ENCODE measurements around the gene GPNMB. TPM values are rescaled to one million over a fixed set of nuclear protein-coding genes. Genes with fewer than 3 reads are reported as not detected.

The GPNMB gene
- total RNA-seq, 4 donors from 2014 or later: 12.1 to 37.8 (median 25.6) TPM

DNA sequence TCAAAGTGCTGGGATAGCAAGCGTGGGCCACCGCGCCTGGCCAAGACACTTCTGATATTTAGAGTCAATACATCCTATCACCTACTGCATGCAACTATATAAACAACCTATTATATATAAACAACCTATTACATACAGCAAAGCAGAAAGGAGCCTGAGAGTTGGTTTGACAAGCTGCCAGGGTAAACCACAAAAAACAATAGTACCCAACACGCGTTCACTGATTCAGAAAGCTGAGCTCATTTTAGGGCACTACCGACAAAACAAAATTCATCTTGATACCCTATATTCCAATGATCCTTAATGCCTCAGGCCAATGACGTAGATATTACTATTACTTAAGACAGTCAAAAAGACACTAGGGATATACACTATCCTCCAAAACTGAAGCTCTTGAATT lies 68.8 kb downstream of the GPNMB start:
- peaks cover 0 to 1% (median 0%) of the 10 kb centered on the region in 3 donors for H3K36me3 ChIP-seq
- no peak overlapping the region for H3K4me3 ChIP-seq
- DNase-seq: no peak
- H3K4me1 ChIP-seq: no peaks in the 10 kb centered on the region
- H3K27me3 ChIP-seq: no peaks in the 10 kb centered on the region
- H3K9me3 ChIP-seq: no peaks in the 10 kb centered on the region
- TF ChIP-seq, protein P1, sequence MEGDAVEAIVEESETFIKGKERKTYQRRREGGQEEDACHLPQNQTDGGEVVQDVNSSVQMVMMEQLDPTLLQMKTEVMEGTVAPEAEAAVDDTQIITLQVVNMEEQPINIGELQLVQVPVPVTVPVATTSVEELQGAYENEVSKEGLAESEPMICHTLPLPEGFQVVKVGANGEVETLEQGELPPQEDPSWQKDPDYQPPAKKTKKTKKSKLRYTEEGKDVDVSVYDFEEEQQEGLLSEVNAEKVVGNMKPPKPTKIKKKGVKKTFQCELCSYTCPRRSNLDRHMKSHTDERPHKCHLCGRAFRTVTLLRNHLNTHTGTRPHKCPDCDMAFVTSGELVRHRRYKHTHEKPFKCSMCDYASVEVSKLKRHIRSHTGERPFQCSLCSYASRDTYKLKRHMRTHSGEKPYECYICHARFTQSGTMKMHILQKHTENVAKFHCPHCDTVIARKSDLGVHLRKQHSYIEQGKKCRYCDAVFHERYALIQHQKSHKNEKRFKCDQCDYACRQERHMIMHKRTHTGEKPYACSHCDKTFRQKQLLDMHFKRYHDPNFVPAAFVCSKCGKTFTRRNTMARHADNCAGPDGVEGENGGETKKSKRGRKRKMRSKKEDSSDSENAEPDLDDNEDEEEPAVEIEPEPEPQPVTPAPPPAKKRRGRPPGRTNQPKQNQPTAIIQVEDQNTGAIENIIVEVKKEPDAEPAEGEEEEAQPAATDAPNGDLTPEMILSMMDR (IDR thresholded peaks at IDR 0.05): no peak
- no peak for TF ChIP-seq POLR2A (IDR thresholded peaks at IDR 0.05)
- H3K27ac ChIP-seq: no peak overlapping the region

Other genes starting within 250 kb of the GPNMB start
- 10 to 100 TPM; 26.0 to 47.0 (median 34.1) TPM for gene HYCC1, start 232.6 kb upstream of the GPNMB start, total RNA-seq
- gene KLHL7, start 141.0 kb upstream of the GPNMB start, total RNA-seq: 10 to 100 TPM; 16.7 to 53.6 (median 23.1) TPM
- 10 to 100 TPM; 23.1 to 92.1 (median 53.7) TPM for gene NUP42, start 64.7 kb upstream of the GPNMB start, total RNA-seq
- 10 to 100 TPM; 15.7 to 40.5 (median 31.3) TPM for gene MALSU1, start 52.6 kb downstream of the GPNMB start, total RNA-seq
- 1 to 10 TPM in 1 of 4 donors, not detected in 3; 1.1 TPM for gene IGF2BP3, start 223.7 kb downstream of the GPNMB start, total RNA-seq